ENCODE data around the gene FBN1.

GRCh38 chr15:48406911-48407310 is 238.6 kb downstream of the FBN1 start:
- TF ChIP-seq USF2 (CRISPR knock-in tag; IDR thresholded peaks at IDR 0.05) (no peak), GRHL2 (CRISPR knock-in tag; IDR thresholded peaks at IDR 0.05; ENCODE audit: insufficient replicate concordance, severe bottlenecking) (no peak), JUN (CRISPR knock-in tag; IDR thresholded peaks at IDR 0.05) (no peak), ETV6 (CRISPR knock-in tag; IDR thresholded peaks at IDR 0.05) (no peak), PREB (CRISPR knock-in tag; IDR thresholded peaks at IDR 0.05; ENCODE audit: borderline replicate concordance) (no peak), CTCF (IDR thresholded peaks at IDR 0.05) (no peak), FOXP1 (CRISPR knock-in tag; IDR thresholded peaks at IDR 0.05; ENCODE audit: borderline replicate concordance) (no peak), ATF3 (CRISPR knock-in tag; conservative IDR thresholded peaks at IDR 0.05) (no peak), CREB1 (CRISPR knock-in tag; IDR thresholded peaks at IDR 0.05) (no peak)

Measured in WTC11 (cell line).